ENCODE results near the gene UPK1B.
"Not testable (repeated sequence)": the region's sequence is repeated elsewhere in the genome, so short reads cannot be mapped to it uniquely, and the experiment has no call there.

UPK1B gene

DNA sequence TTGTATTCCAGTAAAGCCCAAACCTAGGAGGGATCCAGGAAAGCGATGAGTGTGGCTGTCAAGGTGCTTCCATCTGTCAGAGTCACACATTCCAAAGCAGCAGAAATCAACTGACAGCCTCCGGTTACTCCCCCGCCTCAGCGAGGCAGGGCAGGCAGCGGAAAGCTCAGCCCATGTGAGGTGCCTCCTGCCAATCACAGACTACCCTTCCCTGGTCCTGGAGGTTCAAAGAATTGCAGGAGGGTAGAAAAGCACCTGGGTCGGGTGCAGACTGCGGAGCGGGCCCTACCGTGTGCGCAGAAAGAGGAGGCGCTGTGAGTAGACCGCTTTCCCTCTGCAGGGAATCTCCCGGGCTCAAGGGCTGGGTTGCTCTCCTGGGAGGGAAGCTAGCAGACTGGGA lies at the start of gene UPK1B:
UPK1B (plus strand) TSS at position 274 of the 400 bp plus-strand sequence. CDS start 13,144 bp downstream, outside the sequence.
- DNase-seq (ENCODE audit: low spot score): no peak

DNA sequence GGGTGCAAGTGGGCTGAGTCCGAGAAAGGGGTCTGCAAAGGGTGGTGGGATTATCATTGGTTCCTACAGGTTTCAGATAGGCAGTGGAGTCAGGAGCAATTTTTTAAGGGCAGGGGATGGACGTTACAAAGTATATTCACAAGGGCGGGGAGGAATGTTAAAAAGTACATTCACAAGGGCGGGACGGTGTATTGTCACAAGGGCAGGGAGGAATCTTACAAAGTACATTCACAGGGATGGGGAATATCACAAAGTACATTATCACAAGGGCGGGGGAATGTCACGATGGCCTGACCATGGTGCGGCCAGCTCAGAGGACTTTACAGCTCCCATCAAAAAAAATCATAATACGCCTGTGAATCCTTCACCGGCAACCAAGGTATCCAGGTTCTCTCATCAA lies 48.1 kb upstream of the UPK1B start:
- no peak for DNase-seq (ENCODE audit: low spot score)

DNA sequence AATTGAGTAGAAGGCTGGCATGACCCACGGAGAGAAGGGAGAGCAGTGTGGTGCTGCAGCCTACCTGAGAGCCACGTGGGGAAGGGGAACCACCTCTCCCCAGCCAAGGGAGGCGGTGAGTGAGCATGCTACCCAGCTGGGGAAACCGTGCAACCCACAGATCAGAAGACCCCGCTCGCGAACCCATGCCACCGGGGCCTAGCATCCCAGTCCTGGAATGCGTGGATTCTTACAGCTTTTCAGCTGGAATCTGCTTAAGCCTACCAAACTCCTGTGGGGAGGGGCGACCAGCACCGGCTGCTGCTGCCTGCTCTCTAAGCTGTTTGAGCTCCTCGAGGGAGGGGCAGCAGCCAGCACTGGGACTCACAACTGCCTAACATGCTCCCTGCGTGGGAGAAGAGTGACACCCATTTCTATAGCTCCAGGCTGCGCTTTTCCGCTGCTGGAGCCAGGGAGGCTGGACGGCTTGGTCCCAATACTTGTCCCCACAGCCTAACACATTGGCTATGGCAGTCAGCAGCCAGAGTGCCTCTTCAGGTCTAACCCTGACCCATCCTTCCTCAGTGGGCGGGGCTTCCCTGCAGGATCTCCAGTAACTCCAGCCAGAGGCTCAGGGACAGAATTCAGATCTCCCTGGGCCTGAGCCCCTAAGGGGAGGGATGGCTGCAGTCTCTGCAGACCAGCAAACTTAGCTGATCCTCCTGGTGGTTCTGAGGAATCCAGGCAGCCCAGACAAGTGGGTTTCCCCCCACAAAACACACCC lies 47.5 kb upstream of the UPK1B start:
- no peak for DNase-seq (ENCODE audit: low spot score)

DNA sequence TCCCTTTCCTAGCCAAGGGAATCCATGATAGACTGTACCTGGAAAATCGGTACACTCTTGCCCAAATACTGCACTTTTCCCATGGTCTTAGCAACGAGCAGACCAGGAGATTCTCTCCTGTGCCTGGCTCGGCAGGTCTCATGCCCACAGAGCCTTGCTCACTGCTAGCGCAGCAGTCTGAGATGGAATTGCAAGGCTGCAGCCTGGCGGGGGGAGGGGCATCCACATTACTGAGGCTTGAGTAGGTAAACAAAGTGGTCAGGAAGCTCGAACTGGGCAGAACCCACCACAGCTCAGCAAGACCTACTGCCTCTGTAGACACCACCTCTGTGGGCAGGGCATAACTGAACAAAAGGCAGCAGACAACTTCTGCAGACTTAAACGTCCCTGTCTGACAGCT lies 43.1 kb upstream of the UPK1B start:
- not testable (repeated sequence) for DNase-seq (ENCODE audit: low spot score)

DNA sequence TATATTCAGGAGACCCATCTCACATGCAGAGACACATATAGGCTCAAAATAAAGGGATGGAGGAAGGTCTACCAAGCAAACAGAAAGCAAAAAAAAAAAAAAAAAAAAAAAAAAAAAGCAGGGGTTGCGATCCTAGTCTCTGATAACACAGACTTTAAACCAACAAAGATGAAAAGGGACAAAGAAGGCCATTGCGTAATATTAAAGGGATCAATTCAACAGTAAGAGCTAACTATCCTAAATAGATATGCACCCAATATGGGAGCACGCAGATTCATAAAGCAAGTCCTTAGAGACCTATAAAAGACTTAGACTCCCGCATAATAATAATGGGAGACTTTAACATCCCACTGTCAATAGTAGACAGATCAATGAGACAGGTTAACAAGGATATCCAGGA lies 41.1 kb upstream of the UPK1B start:
- DNase-seq (ENCODE audit: low spot score): not testable (repeated sequence)

DNA sequence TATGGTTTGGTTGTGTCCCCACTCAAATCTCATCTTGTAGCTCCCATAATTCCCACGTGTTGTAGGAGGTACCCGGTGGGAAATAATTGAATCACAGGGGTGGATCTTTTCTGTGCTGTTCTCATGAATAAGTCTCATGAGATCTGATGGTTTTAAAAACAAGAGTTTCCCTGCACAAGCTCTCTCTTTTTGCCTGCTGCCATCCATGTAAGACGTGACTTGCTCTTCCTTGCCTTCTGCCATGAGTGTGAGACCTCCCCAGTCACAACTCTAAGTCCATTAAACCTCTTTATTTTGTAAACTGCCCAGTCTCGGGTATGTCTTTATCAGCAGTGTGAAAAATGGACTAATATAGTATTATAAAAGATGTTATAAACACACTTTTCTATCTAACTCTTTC lies 34.0 kb upstream of the UPK1B start:
- not testable (repeated sequence) for DNase-seq (ENCODE audit: low spot score)

DNA sequence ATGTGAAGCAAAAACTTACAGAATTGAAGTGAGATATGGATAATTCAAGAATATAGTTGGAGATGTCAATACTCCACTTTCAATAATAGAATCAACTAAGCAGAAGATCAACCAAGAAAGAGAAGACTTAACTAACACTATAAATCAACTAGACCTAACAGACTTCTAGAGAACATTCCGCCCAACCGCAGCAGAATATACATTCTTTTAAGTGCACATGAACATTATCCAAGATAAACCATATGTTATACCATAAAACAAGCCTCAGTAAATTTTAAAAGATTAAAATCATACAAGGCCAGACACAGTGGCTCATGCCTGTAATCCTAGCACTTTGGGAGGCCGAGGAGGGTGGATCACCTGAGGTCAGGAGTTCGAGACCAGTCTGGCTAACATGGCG lies 32.9 kb upstream of the UPK1B start:
- no peak for DNase-seq (ENCODE audit: low spot score)

DNA sequence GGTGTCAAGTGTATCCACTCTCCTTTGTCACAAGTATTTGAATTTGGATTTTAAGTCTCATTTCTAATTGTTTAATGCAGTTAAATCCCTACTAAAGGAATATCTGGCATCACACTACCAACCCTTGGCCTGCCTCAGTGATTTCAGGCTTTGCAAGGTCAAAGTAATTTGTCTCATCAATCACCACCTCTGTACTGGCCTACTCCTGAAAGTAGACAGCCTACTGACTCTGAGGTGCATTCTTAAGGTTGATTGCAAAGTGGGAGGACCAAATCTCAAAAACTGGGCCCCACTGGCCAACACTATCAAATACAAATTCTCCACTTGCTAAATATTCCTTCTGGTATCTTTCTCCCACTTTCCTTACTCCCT lies 28.3 kb upstream of the UPK1B start:
- DNase-seq (ENCODE audit: low spot score): no peak

DNA sequence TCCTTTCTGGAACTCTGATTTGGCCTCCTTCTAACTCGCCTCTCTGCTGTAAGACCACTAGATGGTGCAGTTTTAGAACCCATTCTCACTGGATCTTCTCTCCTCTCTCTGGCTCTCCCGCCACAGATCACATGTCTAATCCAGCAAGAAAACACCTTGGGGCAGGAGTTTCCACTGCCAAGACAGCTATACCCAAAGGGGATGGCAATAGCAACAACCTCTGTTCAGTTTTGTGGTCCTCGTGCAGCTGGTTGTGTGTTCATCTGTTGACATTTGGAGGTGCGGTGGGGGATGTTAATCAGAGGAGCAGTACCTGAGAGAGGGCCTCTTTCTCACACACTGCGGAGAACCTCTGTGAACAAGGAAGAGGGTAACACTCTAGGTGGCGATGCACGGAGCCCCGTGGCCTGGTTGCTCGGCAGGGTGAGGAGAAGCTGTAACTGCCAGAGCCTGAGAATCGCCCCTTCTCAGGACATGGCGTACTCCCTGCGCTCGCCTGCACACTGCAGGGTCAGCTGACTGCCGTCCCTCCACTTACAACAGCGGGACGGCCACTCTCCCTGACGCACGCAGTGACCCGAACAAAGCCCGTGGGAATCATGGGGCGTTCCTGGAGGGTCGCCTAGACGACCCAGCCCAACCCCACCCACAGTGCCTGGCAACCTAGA lies 27.8 kb upstream of the UPK1B start, which contains the start of gene TEX55:
TEX55 (plus strand) TSS at position 666 of the 668 bp plus-strand sequence. CDS start 25 bp downstream, outside the sequence.
- DNase-seq (ENCODE audit: low spot score): peak; percentile 42

DNA sequence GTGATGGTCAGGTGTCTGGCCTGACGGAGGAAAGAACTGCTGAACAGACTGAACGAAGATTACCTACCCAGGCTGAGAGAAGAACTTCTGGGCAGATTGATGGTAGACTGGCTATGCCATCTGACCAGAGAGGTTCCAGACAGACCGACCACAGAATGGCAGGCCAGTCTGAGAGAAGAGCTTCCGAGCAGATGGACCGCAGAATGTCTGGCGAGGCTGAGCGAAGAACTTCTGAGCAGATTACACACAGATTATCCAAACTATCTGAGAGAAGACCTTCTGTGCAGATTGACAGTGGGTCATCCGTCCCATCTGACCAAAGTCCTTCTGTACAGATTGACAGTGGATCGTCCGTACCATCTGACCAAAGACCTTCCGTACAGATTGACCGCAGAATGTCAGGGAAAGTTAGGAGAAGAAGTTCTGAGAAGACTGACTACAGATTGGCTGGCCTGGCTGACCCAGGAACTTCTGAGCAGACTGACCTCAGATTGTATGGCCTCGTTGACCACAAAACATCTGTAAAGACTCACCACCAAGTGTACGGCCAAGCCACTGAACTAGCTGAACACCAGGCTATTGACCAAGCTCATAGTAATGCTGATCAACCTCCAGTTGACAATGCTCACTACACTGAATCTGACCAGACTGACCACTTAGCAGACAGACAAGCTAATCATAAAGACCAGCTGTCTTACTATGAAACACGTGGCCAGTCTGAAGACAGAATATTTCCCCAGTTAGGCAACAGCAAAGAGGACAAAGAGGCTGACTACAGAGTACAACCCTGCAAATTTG lies 26.6 kb upstream of the UPK1B start:
- no peak for DNase-seq (ENCODE audit: low spot score)

DNA sequence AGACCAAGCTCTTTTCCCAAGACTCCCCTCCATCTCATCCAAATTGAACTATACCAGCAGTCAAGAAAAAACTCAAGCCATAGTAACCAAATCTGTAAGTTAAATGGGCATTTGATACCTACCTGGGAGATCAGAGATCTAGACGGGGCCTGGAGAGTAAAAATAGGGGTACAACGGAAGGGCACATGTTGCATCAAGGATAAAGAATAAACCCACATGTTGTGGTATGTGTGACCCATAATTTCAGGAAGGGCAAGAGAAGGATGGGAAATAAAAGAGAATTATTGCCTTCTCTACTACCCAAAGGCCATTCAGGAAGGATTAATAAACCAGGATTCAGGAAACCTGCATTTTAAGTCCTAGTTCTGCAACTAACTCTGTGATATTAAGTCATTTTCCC lies 25.9 kb upstream of the UPK1B start:
- DNase-seq (ENCODE audit: low spot score): no peak

DNA sequence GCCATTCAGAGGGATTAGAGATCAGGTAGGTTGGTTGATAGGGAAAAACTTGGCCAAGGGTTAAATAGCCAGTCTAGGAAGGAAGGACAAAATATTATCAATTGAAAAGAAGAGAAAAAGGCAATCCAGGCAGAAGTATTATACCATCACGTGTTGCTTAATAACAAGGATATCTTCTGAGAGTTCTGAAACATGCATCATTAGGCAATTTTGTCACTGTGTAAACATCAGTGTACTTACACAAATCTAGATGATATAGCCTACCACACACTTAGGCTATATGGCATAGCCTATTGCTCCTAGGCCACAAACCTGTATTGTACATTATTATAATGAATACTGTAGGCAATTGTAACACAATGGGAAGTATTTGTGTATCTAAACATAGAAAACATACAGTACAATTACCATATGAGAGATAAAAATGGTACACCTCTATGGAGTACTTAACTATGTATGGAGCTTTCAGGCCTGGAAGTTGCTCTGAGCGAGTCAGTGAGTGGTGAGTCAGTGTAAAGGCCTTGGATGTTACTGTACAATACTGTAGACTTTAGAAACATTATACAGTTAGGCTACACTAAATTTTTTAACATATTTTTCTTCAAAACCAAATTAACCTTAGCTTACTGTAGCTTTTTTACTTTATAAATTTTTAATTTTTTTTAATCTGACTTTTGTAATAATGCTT lies 24.8 kb upstream of the UPK1B start:
- no peak for DNase-seq (ENCODE audit: low spot score)

DNA sequence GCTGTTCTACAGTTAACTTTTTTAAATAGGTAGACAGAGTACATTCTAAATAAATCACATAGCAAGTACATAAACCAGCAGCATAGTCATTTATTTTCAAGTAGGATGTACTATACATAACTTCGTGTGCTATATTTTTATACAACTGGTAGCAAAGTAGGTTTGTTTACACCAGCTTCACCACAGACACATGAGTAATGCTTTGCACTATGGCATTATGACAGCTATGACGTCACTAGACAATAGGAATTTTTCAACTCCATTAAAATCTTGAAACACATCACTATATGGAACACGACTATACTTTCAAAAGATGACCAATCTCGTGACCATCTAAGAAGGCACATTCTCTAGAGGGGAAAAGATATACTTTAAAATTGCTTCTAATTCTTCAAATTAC lies 23.9 kb upstream of the UPK1B start:
- DNase-seq (ENCODE audit: low spot score): no peak

DNA sequence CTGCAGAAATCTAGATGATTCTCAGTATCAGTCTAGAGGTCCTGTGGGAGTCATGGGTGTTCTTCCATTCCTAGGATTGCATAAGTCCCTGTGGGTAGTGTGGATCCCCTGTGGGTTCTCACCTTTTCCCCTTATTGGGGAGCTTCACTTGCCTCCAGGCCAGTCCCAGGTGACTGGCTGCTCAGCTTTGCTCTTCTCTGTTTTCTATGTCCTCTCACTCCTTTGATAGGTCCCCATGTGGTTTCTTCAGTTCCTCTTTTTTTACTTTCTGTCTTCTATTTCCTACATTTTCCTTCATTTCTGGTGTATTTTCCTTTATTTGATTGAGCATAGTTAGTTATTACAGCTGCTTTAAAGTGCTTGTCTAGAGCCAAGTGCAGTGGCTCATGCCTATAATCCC lies 16.5 kb upstream of the UPK1B start:
- DNase-seq (ENCODE audit: low spot score): no peak

DNA sequence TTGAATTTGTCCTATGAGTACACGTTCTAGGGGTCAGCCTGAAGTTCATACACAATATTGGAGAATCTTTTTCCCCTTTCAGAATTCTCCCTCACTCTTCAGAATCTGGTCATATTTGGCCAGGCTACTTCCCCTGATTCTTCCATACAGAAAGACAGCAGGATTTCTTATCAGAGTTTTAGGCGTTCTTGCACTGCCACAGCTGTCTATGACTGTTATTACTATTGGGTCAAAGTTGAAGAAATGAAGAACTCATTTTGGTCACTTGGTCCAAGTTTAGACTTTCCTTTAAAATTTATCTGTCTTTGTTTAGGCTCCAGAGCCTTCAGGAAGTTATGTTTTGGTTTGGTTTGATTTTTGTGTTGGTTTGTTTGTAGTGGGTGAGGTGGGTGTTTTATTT lies 15.4 kb upstream of the UPK1B start:
- no peak for DNase-seq (ENCODE audit: low spot score)

DNA sequence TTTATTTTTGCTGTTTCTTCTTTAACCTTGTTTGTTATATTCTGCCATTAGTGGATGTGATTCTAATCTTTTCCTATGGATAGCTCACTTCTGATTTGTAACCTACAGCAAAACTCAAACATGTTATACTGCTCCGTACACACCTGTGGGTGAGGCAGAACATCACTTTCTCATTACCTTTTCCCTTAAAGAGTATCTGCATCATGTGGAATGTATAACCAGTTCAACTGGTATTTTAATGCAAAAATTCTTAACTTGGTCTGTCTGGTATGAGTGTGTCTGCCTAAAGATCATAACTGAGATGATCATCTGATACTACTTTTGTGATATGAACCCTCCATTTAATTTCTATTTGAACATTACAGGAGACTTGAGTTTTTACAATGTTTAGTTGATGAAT lies 13.0 kb upstream of the UPK1B start:
- no peak for DNase-seq (ENCODE audit: low spot score)

DNA sequence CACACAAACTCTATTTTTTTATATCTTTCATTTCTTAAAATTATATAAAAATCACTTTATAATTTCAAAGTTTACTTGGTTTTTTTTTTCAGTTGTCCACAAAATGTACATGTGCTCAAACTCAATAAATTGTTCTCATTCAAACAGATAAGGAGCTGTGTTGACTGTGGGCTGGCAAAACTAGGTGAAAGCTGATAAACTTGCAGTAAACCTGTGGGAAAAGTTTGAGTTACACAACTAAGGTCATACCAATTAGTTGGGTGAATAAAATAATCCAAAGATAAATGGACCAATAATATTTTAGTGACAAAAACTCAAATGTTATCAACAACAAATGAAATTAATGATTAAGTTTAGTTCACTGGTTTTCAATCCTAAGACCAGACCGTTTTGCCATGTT lies 12.6 kb upstream of the UPK1B start:
- no peak for DNase-seq (ENCODE audit: low spot score)

DNA sequence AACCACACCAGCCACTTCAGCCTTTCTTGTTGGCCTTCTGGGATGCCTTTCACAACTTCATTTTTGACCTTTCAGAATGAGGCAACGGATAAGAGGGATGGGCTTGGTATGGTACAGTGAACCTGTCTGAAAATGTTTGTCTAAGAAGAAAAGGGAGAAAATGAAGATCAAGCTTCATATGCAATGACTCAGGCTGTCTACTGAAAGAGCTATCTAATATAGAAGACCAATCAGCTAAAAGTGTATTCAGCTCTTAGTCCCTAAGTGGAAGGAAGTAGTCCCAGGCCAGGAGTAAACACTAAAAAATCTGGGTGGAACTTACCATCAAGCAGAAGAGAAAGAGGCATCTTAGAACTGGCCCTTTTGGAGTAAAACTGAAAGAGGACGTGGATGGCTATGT lies 12.2 kb upstream of the UPK1B start:
- no peak for DNase-seq (ENCODE audit: low spot score)

DNA sequence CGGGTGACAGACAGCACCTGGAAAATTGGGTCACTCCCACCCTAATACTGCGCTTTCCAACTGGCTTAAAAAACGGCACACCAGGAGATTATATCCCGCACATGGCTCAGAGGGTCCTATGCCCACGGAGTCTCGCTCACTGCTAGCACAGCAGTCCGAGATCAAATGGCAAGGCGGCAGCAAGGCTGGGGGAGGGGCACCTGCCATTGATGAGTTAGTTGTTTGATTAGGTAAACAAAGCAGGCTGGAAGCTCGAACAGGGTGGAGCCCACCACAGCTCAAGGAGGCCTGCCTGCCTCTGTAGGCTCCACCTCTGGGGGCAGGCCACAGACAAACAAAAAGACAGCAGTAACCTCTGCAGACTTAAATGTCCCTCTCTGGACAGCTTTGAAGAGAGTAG lies 8.7 kb upstream of the UPK1B start:
- DNase-seq (ENCODE audit: low spot score): not testable (repeated sequence)

DNA sequence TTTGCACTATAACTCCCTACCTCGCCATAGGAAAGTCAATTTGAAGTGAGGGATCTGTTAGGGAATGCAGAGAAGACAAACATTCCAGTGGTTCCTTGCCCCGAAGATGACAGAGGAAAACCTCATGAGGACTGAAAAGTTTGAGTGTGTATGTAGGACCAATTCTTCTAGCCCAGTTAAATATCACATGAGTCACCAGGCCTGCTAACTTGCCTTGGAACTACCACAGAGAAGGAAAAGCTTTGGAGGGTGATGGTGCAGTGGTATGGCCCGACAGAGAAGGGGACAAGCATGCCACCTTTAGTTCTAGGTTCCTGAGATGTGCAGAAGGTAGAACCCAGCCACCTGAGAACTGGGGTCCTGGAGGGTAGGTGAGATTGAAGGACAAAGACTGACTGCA lies 2.6 kb upstream of the UPK1B start:
- no peak for DNase-seq (ENCODE audit: low spot score)

DNA sequence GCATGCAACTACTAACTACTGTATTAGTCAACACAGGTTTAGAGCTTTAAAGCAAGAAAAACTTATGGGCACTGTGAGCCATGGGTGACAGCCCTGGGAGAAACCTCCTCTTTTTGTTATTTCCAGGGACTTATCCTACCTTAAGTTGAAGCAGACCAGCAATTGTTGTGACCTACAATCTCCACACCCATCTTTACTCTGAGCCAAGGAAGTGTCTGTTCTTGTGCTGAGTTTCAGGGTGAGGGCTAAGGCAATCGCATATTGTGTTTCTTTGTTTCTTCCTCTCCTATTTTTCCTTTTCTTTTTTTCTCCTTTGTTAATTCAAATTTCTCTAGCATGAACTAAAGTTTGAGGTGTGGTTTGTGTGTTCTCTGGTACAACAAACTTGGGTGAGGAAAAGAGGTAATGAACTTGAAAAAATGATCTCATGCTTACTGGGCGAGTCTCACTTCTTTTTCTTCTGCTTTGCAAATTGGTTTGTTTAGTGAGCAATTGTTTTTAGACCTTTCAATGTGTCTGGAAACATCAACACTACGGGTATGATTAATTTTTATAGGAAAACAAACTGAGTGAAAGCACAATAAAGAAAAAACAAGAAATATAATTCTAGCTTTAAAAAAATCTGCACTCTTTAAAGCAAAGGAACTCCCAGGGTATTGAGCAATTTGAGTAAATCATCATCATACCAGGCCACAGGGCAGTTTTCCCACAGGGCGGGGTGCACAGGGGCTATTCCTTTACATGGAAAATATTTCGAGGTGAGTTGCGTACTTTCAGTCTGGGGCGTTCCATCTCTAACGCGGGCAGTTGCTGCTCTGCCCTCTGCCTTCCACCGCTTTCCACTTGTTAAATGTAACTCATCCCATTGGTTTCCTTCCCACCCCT lies 2.7 kb downstream of the UPK1B start:
- DNase-seq (ENCODE audit: low spot score): no peak
